Ovary (tissue), 3 donors: ENCODE measurements around the gene SSX2.
"Not testable (repeated sequence)": the region's sequence is repeated elsewhere in the genome, so short reads cannot be mapped to it uniquely, and the experiment has no call there.

Experiments used
- CTCF ChIP-seq, 3 donors: fragments of 450-650 bp in 2 of 3; fragments of 200-600 bp in 1 of 3; IDR thresholded peaks; one replicate each; pipeline versions ENCODE4 v1.5.1 to v1.8.0; 2016 to 2022; ENCODE audit warnings: antibody characterized with exemption in 3 of 3, mild to moderate bottlenecking in 1 of 3
- EP300 ChIP-seq: sonication (generic); formaldehyde crosslinking; IDR thresholded peaks from one replicate; pipeline ENCODE4 v1.6.1; 2017; ENCODE audit warnings: antibody characterized with exemption
- POLR2A ChIP-seq: fragments of 450-650 bp; IDR thresholded peaks from one replicate; pipeline ENCODE4 v1.6.1; 2017; ENCODE audit warnings: antibody characterized with exemption, mild to moderate bottlenecking, moderate library complexity
- donor health status: DM: no; HTN: no; CAD: no.

- not testable (repeated sequence) for TF ChIP-seq CTCF (IDR thresholded peaks at IDR 0.05); EP300; POLR2A
These were observed 52.2 kb downstream of the SSX2 start, which contains the start of gene SSX7 for GRCh38 chrX:52654800-52655199.
